ENCODE data around the gene CHI3L1.

The CHI3L1 gene

GRCh38 chr1:203139976-203140475 is 46.5 kb downstream of the CHI3L1 start:
- Histone ChIP-seq H3K27ac (ENCODE audit: low read depth, low read length) (no peak overlapping the region; the same call in 1 of the 2 replicates), H3K9me3 (ENCODE audit: control insufficient read depth, insufficient read depth, low read depth, low read length) (peaks cover 8% of the 10 kb centered on the region; the same call in 1 of the 2 replicates), H3K9ac (ENCODE audit: low read length) (no peak overlapping the region), H3K4me3 (ENCODE audit: low read depth, low read length) (no peak overlapping the region), H3K36me3 (ENCODE audit: control insufficient read depth, insufficient read depth, low read length) (no peaks in the 10 kb centered on the region), H3K4me1 (ENCODE audit: control insufficient read depth, insufficient read depth, low read length) (peaks cover 28% of the 10 kb centered on the region; the same call in 1 of the 2 replicates), H3K27me3 (ENCODE audit: control insufficient read depth, insufficient read depth, low read length) (no peaks in the 10 kb centered on the region)

GRCh38 chr1:203138066-203138465 is 48.4 kb downstream of the CHI3L1 start:
- no peak overlapping the region for H3K27ac ChIP-seq (ENCODE audit: low read depth, low read length)
- no peaks in the 10 kb centered on the region for H3K36me3 ChIP-seq (ENCODE audit: control insufficient read depth, insufficient read depth, low read length)
- H3K9me3 ChIP-seq (ENCODE audit: control insufficient read depth, insufficient read depth, low read depth, low read length) = peaks cover 5% of the 10 kb centered on the region; the same call in 1 of the 2 replicates
- peaks cover 34% of the 10 kb centered on the region for H3K4me1 ChIP-seq (ENCODE audit: control insufficient read depth, insufficient read depth, low read length)
- no peaks in the 10 kb centered on the region for H3K27me3 ChIP-seq (ENCODE audit: control insufficient read depth, insufficient read depth, low read length)
- no peak overlapping the region for H3K9ac ChIP-seq (ENCODE audit: low read length)
- H3K4me3 ChIP-seq (ENCODE audit: low read depth, low read length) = no peak overlapping the region

- Histone ChIP-seq H3K9me3 (ENCODE audit: control insufficient read depth, insufficient read depth, low read depth, low read length) (no peaks in the 10 kb centered on the region), H3K27ac (ENCODE audit: low read depth, low read length) (no peak overlapping the region), H3K9ac (ENCODE audit: low read length) (no peak overlapping the region), H3K27me3 (ENCODE audit: control insufficient read depth, insufficient read depth, low read length) (no peaks in the 10 kb centered on the region), H3K4me1 (ENCODE audit: control insufficient read depth, insufficient read depth, low read length) (peaks cover 34% of the 10 kb centered on the region), H3K4me3 (ENCODE audit: low read depth, low read length) (no peak overlapping the region), H3K36me3 (ENCODE audit: control insufficient read depth, insufficient read depth, low read length) (no peaks in the 10 kb centered on the region)
Observed at GRCh38 chr1:203137324-203137723, 49.2 kb downstream of the CHI3L1 start.

- Histone ChIP-seq H3K36me3 (ENCODE audit: control insufficient read depth, insufficient read depth, low read length) (no peaks in the 10 kb centered on the region), H3K27ac (ENCODE audit: low read depth, low read length) (no peak overlapping the region), H3K9me3 (ENCODE audit: control insufficient read depth, insufficient read depth, low read depth, low read length) (no peaks in the 10 kb centered on the region), H3K9ac (ENCODE audit: low read length) (no peak overlapping the region), H3K4me3 (ENCODE audit: low read depth, low read length) (no peak overlapping the region), H3K27me3 (ENCODE audit: control insufficient read depth, insufficient read depth, low read length) (no peaks in the 10 kb centered on the region), H3K4me1 (ENCODE audit: control insufficient read depth, insufficient read depth, low read length) (peaks cover 34% of the 10 kb centered on the region)
Observed at GRCh38 chr1:203136409-203137042, 50.0 kb downstream of the CHI3L1 start.

- Histone ChIP-seq H3K9me3 (ENCODE audit: control insufficient read depth, insufficient read depth, low read depth, low read length) (no peaks in the 10 kb centered on the region), H3K9ac (ENCODE audit: low read length) (no peak overlapping the region), H3K4me3 (ENCODE audit: low read depth, low read length) (no peak overlapping the region), H3K27ac (ENCODE audit: low read depth, low read length) (no peak overlapping the region), H3K4me1 (ENCODE audit: control insufficient read depth, insufficient read depth, low read length) (peaks cover 28% of the 10 kb centered on the region), H3K27me3 (ENCODE audit: control insufficient read depth, insufficient read depth, low read length) (no peaks in the 10 kb centered on the region), H3K36me3 (ENCODE audit: control insufficient read depth, insufficient read depth, low read length) (no peaks in the 10 kb centered on the region)
Observed at GRCh38 chr1:203135636-203136305, 50.7 kb downstream of the CHI3L1 start.

GRCh38 chr1:203133970-203134725 is 52.4 kb downstream of the CHI3L1 start:
- H3K27me3 ChIP-seq (ENCODE audit: control insufficient read depth, insufficient read depth, low read length) = peaks cover 8% of the 10 kb centered on the region

GRCh38 chr1:203131548-203132200 is 54.8 kb downstream of the CHI3L1 start:
- Histone ChIP-seq H3K9ac (ENCODE audit: low read length) (no peak overlapping the region), H3K36me3 (ENCODE audit: control insufficient read depth, insufficient read depth, low read length) (no peaks in the 10 kb centered on the region), H3K27ac (ENCODE audit: low read depth, low read length) (no peak overlapping the region), H3K4me1 (ENCODE audit: control insufficient read depth, insufficient read depth, low read length) (peaks cover 40% of the 10 kb centered on the region), H3K9me3 (ENCODE audit: control insufficient read depth, insufficient read depth, low read depth, low read length) (no peaks in the 10 kb centered on the region), H3K4me3 (ENCODE audit: low read depth, low read length) (no peak overlapping the region), H3K27me3 (ENCODE audit: control insufficient read depth, insufficient read depth, low read length) (peaks cover 33% of the 10 kb centered on the region)

More at GRCh38 chr1:203133970-203134725, 52.4 kb downstream of the CHI3L1 start:
- Histone ChIP-seq H3K4me1 (ENCODE audit: control insufficient read depth, insufficient read depth, low read length) (peaks cover 22% of the 10 kb centered on the region), H3K4me3 (ENCODE audit: low read depth, low read length) (no peak overlapping the region), H3K27ac (ENCODE audit: low read depth, low read length) (no peak overlapping the region), H3K36me3 (ENCODE audit: control insufficient read depth, insufficient read depth, low read length) (no peaks in the 10 kb centered on the region), H3K9ac (ENCODE audit: low read length) (no peak overlapping the region), H3K9me3 (ENCODE audit: control insufficient read depth, insufficient read depth, low read depth, low read length) (no peaks in the 10 kb centered on the region)

- Histone ChIP-seq H3K4me3 (ENCODE audit: low read depth, low read length) (no peak overlapping the region), H3K9ac (ENCODE audit: low read length) (no peak overlapping the region), H3K27ac (ENCODE audit: low read depth, low read length) (no peak overlapping the region), H3K36me3 (ENCODE audit: control insufficient read depth, insufficient read depth, low read length) (no peaks in the 10 kb centered on the region), H3K4me1 (ENCODE audit: control insufficient read depth, insufficient read depth, low read length) (peaks cover 42% of the 10 kb centered on the region), H3K27me3 (ENCODE audit: control insufficient read depth, insufficient read depth, low read length) (peaks cover 35% of the 10 kb centered on the region), H3K9me3 (ENCODE audit: control insufficient read depth, insufficient read depth, low read depth, low read length) (no peaks in the 10 kb centered on the region)
Observed at GRCh38 chr1:203130358-203130985, 56.0 kb downstream of the CHI3L1 start.

GRCh38 chr1:203129501-203130231 is 56.8 kb downstream of the CHI3L1 start:
- H3K4me1 ChIP-seq (ENCODE audit: control insufficient read depth, insufficient read depth, low read length) = peaks cover 42% of the 10 kb centered on the region

More at GRCh38 chr1:203129501-203130231, 56.8 kb downstream of the CHI3L1 start:
- Histone ChIP-seq H3K27me3 (ENCODE audit: control insufficient read depth, insufficient read depth, low read length) (peaks cover 35% of the 10 kb centered on the region), H3K4me3 (ENCODE audit: low read depth, low read length) (no peak overlapping the region), H3K9me3 (ENCODE audit: control insufficient read depth, insufficient read depth, low read depth, low read length) (no peaks in the 10 kb centered on the region), H3K36me3 (ENCODE audit: control insufficient read depth, insufficient read depth, low read length) (no peaks in the 10 kb centered on the region), H3K9ac (ENCODE audit: low read length) (no peak overlapping the region), H3K27ac (ENCODE audit: low read depth, low read length) (no peak overlapping the region)
